DOHH2 (cell line): Measurements from ENCODE around the gene SMOC2.

Source experiments
- H3F3A ChIP-seq: fragments of 200-600 bp; sonication (generic), shearing (Covaris generic); 2 replicates; pipeline ENCODE4 v1.6.0; 2016; ENCODE audit warnings: antibody characterized with exemption, mild to moderate bottlenecking; ENCODE audit not compliant: control insufficient read depth, insufficient read depth
- H3K27ac ChIP-seq: fragments of 200-600 bp; sonication (generic); 2 replicates; pipeline ENCODE4 v1.5.1; 2014; ENCODE audit warnings: low read depth, mild to moderate bottlenecking, low read length, moderate library complexity
- H3K27me3 ChIP-seq: fragments of 200-600 bp; sonication (generic); 2 replicates; pipeline ENCODE4 v1.6.1; 2014; ENCODE audit warnings: mild to moderate bottlenecking, low read length, mixed read lengths; ENCODE audit not compliant: control insufficient read depth
- H3K36me3 ChIP-seq: fragments of 200-600 bp; sonication (generic); 2 replicates; pipeline ENCODE4 v1.6.1; 2014; ENCODE audit warnings: mild to moderate bottlenecking, low read length, moderate library complexity, mixed read lengths; ENCODE audit not compliant: control insufficient read depth
- H3K4me1 ChIP-seq: fragments of 200-600 bp; sonication (generic); 2 replicates; pipeline ENCODE4 v1.6.1; 2014; ENCODE audit warnings: mild to moderate bottlenecking, low read length, mixed read lengths; ENCODE audit not compliant: control insufficient read depth
- H3K4me2 ChIP-seq: fragments of 200-600 bp; sonication (generic); 2 replicates; pipeline ENCODE4 v1.6.0; 2014; ENCODE audit warnings: mild to moderate bottlenecking, low read length, moderate library complexity
- H3K4me3 ChIP-seq: fragments of 200-600 bp; sonication (generic); 2 replicates; pipeline ENCODE4 v1.5.1; 2014; ENCODE audit warnings: mild to moderate bottlenecking, low read length, mixed read lengths
- H3K79me2 ChIP-seq: fragments of 200-600 bp; sonication (generic); 2 replicates; pipeline ENCODE4 v1.6.1; 2014; ENCODE audit warnings: mild to moderate bottlenecking, low read length, mixed read lengths; ENCODE audit not compliant: control insufficient read depth
- H3K9me2 ChIP-seq: fragments of 200-600 bp; sonication (generic); replicated peaks from 2 replicates; pipeline ENCODE4 v1.6.1; 2014; ENCODE audit warnings: mild to moderate bottlenecking, low read length, mixed read lengths; ENCODE audit not compliant: control insufficient read depth
- H3K9me3 ChIP-seq: fragments of 200-600 bp; sonication (generic); 2 replicates; pipeline ENCODE4 v1.6.1; 2014; ENCODE audit warnings: antibody characterized with exemption, low read length, mixed read lengths; ENCODE audit not compliant: control insufficient read depth, insufficient read depth
- H4K20me1 ChIP-seq: fragments of 200-600 bp; sonication (generic); 2 replicates; pipeline ENCODE4 v1.6.0; 2014; ENCODE audit warnings: low read depth, mild to moderate bottlenecking, antibody characterized with exemption, low read length, moderate library complexity; ENCODE audit not compliant: control insufficient read depth, insufficient read depth
- CTCF ChIP-seq: fragments of 200-600 bp; sonication (generic); IDR thresholded peaks from one replicate; pipeline ENCODE4 v1.5.1; 2014; ENCODE audit warnings: antibody characterized with exemption, mild to moderate bottlenecking, low read depth, low read length; ENCODE audit not compliant: poor library complexity, severe bottlenecking
- EZH2phosphoT487 ChIP-seq: fragments of 200-600 bp; sonication (generic); IDR thresholded peaks from 2 replicates; pipeline ENCODE4 v1.6.1; 2017; ENCODE audit warnings: borderline replicate concordance, mild to moderate bottlenecking, antibody characterized with exemption, low read length, moderate library complexity, mixed read lengths

SMOC2 gene

DNA sequence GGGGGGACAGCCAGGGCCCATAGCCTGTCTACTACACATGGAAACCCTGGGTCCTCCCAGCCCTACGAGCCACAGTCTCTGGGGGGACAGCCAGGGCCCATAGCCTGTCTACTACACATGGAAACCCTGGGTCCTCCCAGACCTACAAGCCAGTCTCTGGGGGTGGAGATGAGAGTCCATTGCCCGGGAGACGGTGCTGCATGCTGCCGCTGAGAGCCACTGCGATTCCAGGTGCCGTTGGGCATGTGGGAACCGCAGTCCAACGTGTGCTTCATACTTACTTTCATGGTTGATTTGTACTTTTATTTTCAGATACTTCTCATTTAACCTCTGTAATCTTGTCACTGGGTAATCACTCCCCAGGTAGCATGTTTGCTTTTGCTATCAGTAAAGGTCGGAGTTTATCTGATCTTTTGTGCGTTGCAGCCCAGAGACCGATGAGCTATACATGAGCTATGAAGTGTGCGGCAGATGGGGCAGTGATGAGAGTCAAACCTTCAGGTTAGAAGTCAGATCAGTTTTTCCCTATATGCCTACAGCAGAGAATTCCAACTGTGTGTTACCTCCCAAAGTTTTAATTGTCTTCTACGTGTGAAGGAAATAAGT, 58.2 kb downstream of the SMOC2 start:
- TF ChIP-seq CTCF = no peak
- TF ChIP-seq EZH2phosphoT487 = no peak
- Histone ChIP-seq H3K36me3 (no peaks in the 10 kb centered on the region), H3F3A (no peaks in the 10 kb centered on the region), H4K20me1 (no peaks in the 10 kb centered on the region), H3K79me2 (no peaks in the 10 kb centered on the region), H3K4me1 (no peaks in the 10 kb centered on the region), H3K9me3 (peaks cover 5% of the 10 kb centered on the region; the same call in 1 of the 2 replicates), H3K27ac (no peak overlapping the region), H3K27me3 (no peaks in the 10 kb centered on the region), H3K4me2 (no peak overlapping the region), H3K9me2 (no peaks in the 10 kb centered on the region), H3K4me3 (no peak overlapping the region)

DNA sequence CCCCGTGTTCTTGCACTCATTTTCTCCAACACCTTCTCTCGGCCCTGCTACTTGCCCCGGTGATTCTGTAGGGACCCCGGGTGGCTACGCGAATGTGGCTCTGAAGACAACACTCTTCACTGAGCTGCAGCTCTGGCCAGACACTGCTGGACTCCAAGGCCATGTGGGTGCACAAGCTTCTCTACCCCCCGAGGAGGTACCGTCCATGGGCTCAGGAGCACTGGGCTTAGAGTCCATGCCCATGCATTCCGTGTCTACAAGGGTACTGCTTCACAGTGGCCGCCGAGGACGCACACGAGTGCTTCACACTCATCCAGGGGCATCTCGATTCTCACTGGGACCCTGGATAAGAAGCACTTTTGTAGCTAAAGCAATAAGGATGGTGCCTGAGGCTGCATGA, 59.5 kb downstream of the SMOC2 start:
- Histone ChIP-seq H3K9me3 (peaks cover 5% of the 10 kb centered on the region; the same call in 1 of the 2 replicates), H3K4me1 (no peaks in the 10 kb centered on the region)

DNA sequence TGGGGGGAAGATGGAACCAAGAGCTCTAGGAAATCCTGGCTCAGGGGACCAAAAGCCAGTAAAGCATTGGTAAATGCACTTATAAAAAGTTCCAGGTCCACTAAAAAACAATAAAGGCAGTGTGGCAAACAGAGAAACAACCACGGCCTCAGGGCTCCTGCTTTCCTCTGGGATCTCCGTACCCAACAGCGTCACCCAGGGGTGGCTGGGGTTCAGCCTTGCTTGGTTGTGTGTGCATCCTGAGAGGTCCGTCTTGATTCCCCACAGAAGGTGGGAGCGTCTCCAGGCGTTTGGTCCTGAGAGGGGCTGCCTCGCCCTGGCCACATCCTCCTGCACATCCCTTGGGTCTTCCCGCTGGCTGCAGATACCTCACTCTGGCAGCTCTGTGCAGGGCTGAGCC, 60.6 kb downstream of the SMOC2 start:
- H3K9me2 ChIP-seq = no peaks in the 10 kb centered on the region
- H3F3A ChIP-seq = no peaks in the 10 kb centered on the region
- no peak overlapping the region for H3K27ac ChIP-seq
- H4K20me1 ChIP-seq = no peaks in the 10 kb centered on the region
- no peaks in the 10 kb centered on the region for H3K36me3 ChIP-seq
- no peaks in the 10 kb centered on the region for H3K4me1 ChIP-seq
- TF ChIP-seq EZH2phosphoT487 = no peak
- TF ChIP-seq CTCF = no peak
- H3K4me2 ChIP-seq = no peak overlapping the region
- H3K9me3 ChIP-seq = peaks cover 5% of the 10 kb centered on the region; the same call in 1 of the 2 replicates
- H3K27me3 ChIP-seq = no peaks in the 10 kb centered on the region
- H3K4me3 ChIP-seq = no peak overlapping the region
- H3K79me2 ChIP-seq = no peaks in the 10 kb centered on the region

More for the DNA sequence above, 59.5 kb downstream of the SMOC2 start:
- no peaks in the 10 kb centered on the region for H3K36me3 ChIP-seq
- H3F3A ChIP-seq = no peaks in the 10 kb centered on the region
- H3K4me2 ChIP-seq = no peak overlapping the region
- no peak overlapping the region for H3K4me3 ChIP-seq
- no peaks in the 10 kb centered on the region for H3K9me2 ChIP-seq
- no peaks in the 10 kb centered on the region for H3K79me2 ChIP-seq
- H4K20me1 ChIP-seq = no peaks in the 10 kb centered on the region
- no peak overlapping the region for H3K27ac ChIP-seq
- H3K27me3 ChIP-seq = no peaks in the 10 kb centered on the region
- TF ChIP-seq EZH2phosphoT487 (no peak), CTCF (no peak)
